ENCODE data around the gene OCIAD1.
"Not testable (repeated sequence)": the region's sequence is repeated elsewhere in the genome, so short reads cannot be mapped to it uniquely, and the experiment has no call there.

OCIAD1 gene

GRCh38 chr4:48801016-48801715 is 29.7 kb upstream of the OCIAD1 start:
- H3K36me3 Mint-ChIP-seq (ENCODE audit: low read depth): no peaks in the 10 kb centered on the region
- no peak for DNase-seq
- no peak overlapping the region for H3K4me3 Mint-ChIP-seq
- H3K27ac Mint-ChIP-seq: no peak overlapping the region
- no peaks in the 10 kb centered on the region for H3K9me3 Mint-ChIP-seq
- H3K4me1 Mint-ChIP-seq (ENCODE audit: low read depth): peaks cover 1% of the 10 kb centered on the region
- no peaks in the 10 kb centered on the region for H3K27me3 Mint-ChIP-seq

GRCh38 chr4:48804584-48805301 is 26.1 kb upstream of the OCIAD1 start:
- no peak overlapping the region for H3K4me3 Mint-ChIP-seq
- H3K27me3 Mint-ChIP-seq: no peaks in the 10 kb centered on the region
- no peaks in the 10 kb centered on the region for H3K9me3 Mint-ChIP-seq
- no peak for DNase-seq
- peaks cover 1% of the 10 kb centered on the region for H3K4me1 Mint-ChIP-seq (ENCODE audit: low read depth)
- no peak overlapping the region for H3K27ac Mint-ChIP-seq
- H3K36me3 Mint-ChIP-seq (ENCODE audit: low read depth): no peaks in the 10 kb centered on the region

GRCh38 chr4:48812866-48813265 is 18.0 kb upstream of the OCIAD1 start:
- no peaks in the 10 kb centered on the region for H3K36me3 Mint-ChIP-seq (ENCODE audit: low read depth)
- no peak overlapping the region for H3K4me3 Mint-ChIP-seq
- no peak for DNase-seq
- H3K27me3 Mint-ChIP-seq: peaks cover 2% of the 10 kb centered on the region
- H3K9me3 Mint-ChIP-seq: no peaks in the 10 kb centered on the region
- H3K4me1 Mint-ChIP-seq (ENCODE audit: low read depth): peaks cover 6% of the 10 kb centered on the region
- H3K27ac Mint-ChIP-seq: no peak overlapping the region

- Mint-ChIP-seq H3K4me1 (ENCODE audit: low read depth) (peaks cover 6% of the 10 kb centered on the region), H3K36me3 (ENCODE audit: low read depth) (no peaks in the 10 kb centered on the region), H3K27me3 (peaks cover 2% of the 10 kb centered on the region), H3K4me3 (no peak overlapping the region), H3K27ac (no peak overlapping the region), H3K9me3 (no peaks in the 10 kb centered on the region)
- DNase-seq: no peak
These were observed 16.9 kb upstream of the OCIAD1 start for GRCh38 chr4:48813964-48814363.

- H3K27me3 Mint-ChIP-seq: peaks cover 2% of the 10 kb centered on the region
- H3K9me3 Mint-ChIP-seq: no peaks in the 10 kb centered on the region
- no peak for DNase-seq
- no peak overlapping the region for H3K27ac Mint-ChIP-seq
- H3K36me3 Mint-ChIP-seq (ENCODE audit: low read depth): no peaks in the 10 kb centered on the region
- H3K4me1 Mint-ChIP-seq (ENCODE audit: low read depth): peaks cover 6% of the 10 kb centered on the region
- H3K4me3 Mint-ChIP-seq: no peak overlapping the region
These were observed 15.4 kb upstream of the OCIAD1 start for GRCh38 chr4:48815483-48815882.

GRCh38 chr4:48816297-48816696 is 14.6 kb upstream of the OCIAD1 start:
- H3K4me1 Mint-ChIP-seq (ENCODE audit: low read depth); H3K9me3 Mint-ChIP-seq; H3K4me3 Mint-ChIP-seq; H3K27me3 Mint-ChIP-seq; H3K27ac Mint-ChIP-seq; H3K36me3 Mint-ChIP-seq (ENCODE audit: low read depth); DNase-seq: not testable (repeated sequence)

GRCh38 chr4:48816971-48817370 is 13.9 kb upstream of the OCIAD1 start:
- no peak overlapping the region for H3K4me3 Mint-ChIP-seq
- H3K27me3 Mint-ChIP-seq: no peaks in the 10 kb centered on the region
- H3K36me3 Mint-ChIP-seq (ENCODE audit: low read depth): no peaks in the 10 kb centered on the region
- H3K27ac Mint-ChIP-seq: no peak overlapping the region
- no peaks in the 10 kb centered on the region for H3K9me3 Mint-ChIP-seq
- peaks cover 6% of the 10 kb centered on the region for H3K4me1 Mint-ChIP-seq (ENCODE audit: low read depth)
- DNase-seq: no peak

- not testable (repeated sequence) for H3K27ac Mint-ChIP-seq; H3K27me3 Mint-ChIP-seq; H3K4me1 Mint-ChIP-seq (ENCODE audit: low read depth); H3K36me3 Mint-ChIP-seq (ENCODE audit: low read depth); H3K4me3 Mint-ChIP-seq; H3K9me3 Mint-ChIP-seq; DNase-seq
These were observed 9.5 kb upstream of the OCIAD1 start for GRCh38 chr4:48821431-48821830.

- Mint-ChIP-seq H3K9me3 (no peaks in the 10 kb centered on the region), H3K4me1 (ENCODE audit: low read depth) (peaks cover 16% of the 10 kb centered on the region), H3K36me3 (ENCODE audit: low read depth) (peaks cover 16% of the 10 kb centered on the region), H3K27ac (no peak overlapping the region), H3K4me3 (no peak overlapping the region), H3K27me3 (no peaks in the 10 kb centered on the region)
- DNase-seq: no peak
These were observed 3.3 kb upstream of the OCIAD1 start for GRCh38 chr4:48827622-48828021.

- peak overlapping the region; percentile 100 for H3K27ac Mint-ChIP-seq
- H3K27me3 Mint-ChIP-seq: no peaks in the 10 kb centered on the region
- H3K9me3 Mint-ChIP-seq: no peaks in the 10 kb centered on the region
- peak overlapping the region; percentile 100 for H3K4me3 Mint-ChIP-seq
- peaks cover 53% of the 10 kb centered on the region for H3K36me3 Mint-ChIP-seq (ENCODE audit: low read depth)
- H3K4me1 Mint-ChIP-seq (ENCODE audit: low read depth): peaks cover 35% of the 10 kb centered on the region
- DNase-seq: no peak
These were observed 693 bp downstream of the OCIAD1 start for GRCh38 chr4:48831532-48832030.

- Mint-ChIP-seq H3K4me3 (peak overlapping the region; percentile 100), H3K27me3 (no peaks in the 10 kb centered on the region), H3K9me3 (no peaks in the 10 kb centered on the region), H3K4me1 (ENCODE audit: low read depth) (peaks cover 36% of the 10 kb centered on the region), H3K36me3 (ENCODE audit: low read depth) (peaks cover 63% of the 10 kb centered on the region), H3K27ac (peak overlapping the region; percentile 22)
- DNase-seq: no peak
These were observed 1.7 kb downstream of the OCIAD1 start for GRCh38 chr4:48832571-48832970.

- Mint-ChIP-seq H3K9me3 (no peaks in the 10 kb centered on the region), H3K4me1 (ENCODE audit: low read depth) (peaks cover 48% of the 10 kb centered on the region), H3K27ac (no peak overlapping the region), H3K4me3 (no peak overlapping the region), H3K27me3 (no peaks in the 10 kb centered on the region), H3K36me3 (ENCODE audit: low read depth) (peaks cover 93% of the 10 kb centered on the region)
- DNase-seq: no peak
These were observed 5.8 kb downstream of the OCIAD1 start for GRCh38 chr4:48836658-48837057.

GRCh38 chr4:48841045-48841827 is 10.3 kb downstream of the OCIAD1 start:
- Mint-ChIP-seq H3K9me3 (no peaks in the 10 kb centered on the region), H3K27me3 (no peaks in the 10 kb centered on the region), H3K36me3 (ENCODE audit: low read depth) (peaks cover 94% of the 10 kb centered on the region), H3K27ac (peak overlapping the region; percentile 33), H3K4me3 (no peak overlapping the region), H3K4me1 (ENCODE audit: low read depth) (peaks cover 30% of the 10 kb centered on the region)
- no peak for DNase-seq

GRCh38 chr4:48844843-48845242 is 14.0 kb downstream of the OCIAD1 start:
- Mint-ChIP-seq H3K27ac (no peak overlapping the region), H3K4me3 (no peak overlapping the region), H3K9me3 (peaks cover 6% of the 10 kb centered on the region), H3K27me3 (no peaks in the 10 kb centered on the region), H3K36me3 (ENCODE audit: low read depth) (peaks cover 85% of the 10 kb centered on the region), H3K4me1 (ENCODE audit: low read depth) (peaks cover 18% of the 10 kb centered on the region)
- DNase-seq: no peak

- H3K9me3 Mint-ChIP-seq, H3K27ac Mint-ChIP-seq, H3K4me3 Mint-ChIP-seq, DNase-seq, H3K27me3 Mint-ChIP-seq: not testable (repeated sequence)
- peaks cover 28% of the 10 kb centered on the region for H3K4me1 Mint-ChIP-seq (ENCODE audit: low read depth)
- peaks cover 84% of the 10 kb centered on the region for H3K36me3 Mint-ChIP-seq (ENCODE audit: low read depth)
These were observed 17.9 kb downstream of the OCIAD1 start for GRCh38 chr4:48848799-48849198.

Measured in activated T-cell treated with anti-CD3 and anti-CD28 coated beads, Interleukin-2, amount 50 U/mL, for 24 hours (primary cell).